ACHN (cell line): Measurements from ENCODE around the gene CGB1.
A peak's percentile ranks its signal among the peaks of the same experiment; 100 is the strongest.

Source experiments
- DNase-seq: peaks from one replicate; pipeline ENCODE4 v3.0.0-alpha.2; 2015
- in situ Hi-C: cut with HindIII; loops from 2 replicates; pipeline ENCODE4 v1.10.0; 2017; ENCODE audit warnings: low sequenced_read_pairs, low pct_ligation_motif_present, low pct_unique_long_range_greater_than_20kb

CGB1 gene

GRCh38 chr19:49011194-49011593 is 25.5 kb downstream of the CGB1 start:
- no peak for DNase-seq
- in situ Hi-C loops: no loop called here

GRCh38 chr19:49010453-49010852 is 26.2 kb downstream of the CGB1 start:
- in situ Hi-C loops: no loop called here
- no peak for DNase-seq

GRCh38 chr19:49009828-49010227 is 26.9 kb downstream of the CGB1 start:
- in situ Hi-C loops: no loop called here
- no peak for DNase-seq

- in situ Hi-C loops: no loop called here
- DNase-seq: no peak
Observed at GRCh38 chr19:49006905-49007304, 29.8 kb downstream of the CGB1 start.

GRCh38 chr19:49004964-49005614 is 31.6 kb downstream of the CGB1 start:
- in situ Hi-C loops: no loop called here
- DNase-seq: no peak

- in situ Hi-C loops: no loop called here
- no peak for DNase-seq
Observed at GRCh38 chr19:49004133-49004532, 32.6 kb downstream of the CGB1 start.

- in situ Hi-C loops: no loop called here
- peak; percentile 57 for DNase-seq
Observed at GRCh38 chr19:48999481-49000325, 37.0 kb downstream of the CGB1 start.

- in situ Hi-C loops: no loop called here
Observed at GRCh38 chr19:48997972-48998371, 38.7 kb downstream of the CGB1 start.

GRCh38 chr19:48994035-48994386 is 42.7 kb downstream of the CGB1 start:
- in situ Hi-C loops: no loop called here
- no peak for DNase-seq

More at GRCh38 chr19:48997972-48998371, 38.7 kb downstream of the CGB1 start:
- DNase-seq: peak; percentile 64

GRCh38 chr19:48993175-48994034 is 43.3 kb downstream of the CGB1 start, which contains the start of the genes GYS1 and RUVBL2:
TSS of gene GYS1 (minus strand) at chr19:48993309. CDS start at chr19:48993112, 197 bp downstream.
TSS of gene RUVBL2 (plus strand) at chr19:48993887. CDS start at chr19:48993912, 25 bp downstream.
- in situ Hi-C loops: no loop called here
- DNase-seq: peak; percentile 98

GRCh38 chr19:48992581-48993174 is 44.0 kb downstream of the CGB1 start:
- in situ Hi-C loops: no loop called here

GRCh38 chr19:48991873-48992580 is 44.7 kb downstream of the CGB1 start:
- DNase-seq: peak; percentile 65
- in situ Hi-C loops: no loop called here

More at GRCh38 chr19:48992581-48993174, 44.0 kb downstream of the CGB1 start:
- peak; percentile 14 for DNase-seq

GRCh38 chr19:48991011-48991609 is 45.6 kb downstream of the CGB1 start:
- DNase-seq: no peak
- in situ Hi-C loops: no loop called here

GRCh38 chr19:48990400-48990799 is 46.3 kb downstream of the CGB1 start:
- in situ Hi-C loops: no loop called here
- no peak for DNase-seq

- no peak for DNase-seq
- in situ Hi-C loops: no loop called here
Observed at GRCh38 chr19:48989701-48990291, 46.9 kb downstream of the CGB1 start.

- DNase-seq: no peak
- in situ Hi-C loops: no loop called here
Observed at GRCh38 chr19:48988860-48989259, 47.8 kb downstream of the CGB1 start.

GRCh38 chr19:48988286-48988685 is 48.4 kb downstream of the CGB1 start:
- no peak for DNase-seq
- in situ Hi-C loops: no loop called here
